Mesendoderm (in vitro differentiated cells): Measurements from ENCODE around the gene LETM1.
A peak's percentile ranks its signal among the peaks of the same experiment; 100 is the strongest.

Source experiments
- DNase-seq: peaks from one replicate; pipeline ENCODE4 v3.0.0; 2013
- H2AK5ac ChIP-seq: 2 replicates; pipeline ENCODE4 v1.6.1; 2013; ENCODE audit warnings: low read length, inconsistent platforms
- H2BK120ac ChIP-seq: 2 replicates; pipeline ENCODE4 v1.6.1; 2013; ENCODE audit warnings: low read depth, mild to moderate bottlenecking, low read length, moderate library complexity, mixed read lengths
- H2BK15ac ChIP-seq: replicated peaks from 2 replicates; pipeline ENCODE4 v1.6.1; 2013; ENCODE audit warnings: low read depth, mild to moderate bottlenecking, moderate library complexity
- H2BK5ac ChIP-seq: 2 replicates; pipeline ENCODE4 v1.6.1; 2013; ENCODE audit warnings: low read length, inconsistent platforms
- H3K18ac ChIP-seq: 2 replicates; pipeline ENCODE4 v1.6.1; 2013; ENCODE audit warnings: mild to moderate bottlenecking, low read length, mixed read lengths
- H3K23ac ChIP-seq: one replicate; pipeline ENCODE4 v1.6.1; 2013; ENCODE audit warnings: low read length
- H3K27ac ChIP-seq: 2 replicates; pipeline ENCODE4 v1.5.1; 2013; ENCODE audit warnings: low read depth, mild to moderate bottlenecking, inconsistent platforms, low read length, moderate library complexity
- H3K27me3 ChIP-seq: 2 replicates; pipeline ENCODE4 v1.6.1; 2013; ENCODE audit warnings: low read length, control low read depth, mild to moderate bottlenecking, inconsistent platforms; ENCODE audit not compliant: insufficient read depth, poor library complexity
- H3K36me3 ChIP-seq: 2 replicates; pipeline ENCODE4 v1.6.1; 2013; ENCODE audit warnings: low read length, inconsistent platforms; ENCODE audit not compliant: control insufficient read depth, insufficient read depth
- H3K4ac ChIP-seq: one replicate; pipeline ENCODE4 v1.6.1; 2013; ENCODE audit warnings: low read depth, mild to moderate bottlenecking, low read length, moderate library complexity
- H3K4me1 ChIP-seq: 2 replicates; pipeline ENCODE4 v1.6.1; 2013; ENCODE audit warnings: low read depth, low read length, inconsistent platforms; ENCODE audit not compliant: control insufficient read depth
- H3K4me2 ChIP-seq: 2 replicates; pipeline ENCODE4 v1.6.1; 2013; ENCODE audit warnings: low read length
- H3K4me3 ChIP-seq: 2 replicates; pipeline ENCODE4 v1.5.1; 2013; ENCODE audit warnings: mild to moderate bottlenecking, low read length
- H3K56ac ChIP-seq: one replicate; pipeline ENCODE4 v1.6.1; 2013; ENCODE audit warnings: low read length
- H3K79me1 ChIP-seq: 2 replicates; pipeline ENCODE4 v1.6.1; 2013; ENCODE audit warnings: low read length, inconsistent platforms
- H3K79me2 ChIP-seq: 2 replicates; pipeline ENCODE4 v1.6.1; 2013; ENCODE audit warnings: mild to moderate bottlenecking, low read length; ENCODE audit not compliant: control insufficient read depth, insufficient read depth
- H3K9ac ChIP-seq: 2 replicates; pipeline ENCODE4 v1.6.1; 2013; ENCODE audit warnings: low read length, inconsistent platforms
- H4K5ac ChIP-seq: one replicate; pipeline ENCODE4 v1.6.1; 2013; ENCODE audit warnings: low read length
- H4K8ac ChIP-seq: one replicate; pipeline ENCODE4 v1.6.1; 2013; ENCODE audit warnings: low read depth, mild to moderate bottlenecking, control low read depth, low read length, moderate library complexity
- WGBS: extraction: QIAGEN DNeasy Blood & Tissue Kit; methylation state at CpG from one replicate; pipeline ENCODE4 v1.1.7; 2013; ENCODE audit warnings: low lambda C conversion rate, missing lambda C conversion rate; ENCODE audit not compliant: insufficient coverage; ENCODE audit errors: extremely low coverage; 5-methylcytosine and 5-hydroxymethylcytosine counted together

LETM1 gene

GRCh38 chr4:1872870-1873269, 16.9 kb upstream of the LETM1 start:
- H2AK5ac ChIP-seq = no peak overlapping the region
- H3K4ac ChIP-seq = no peak overlapping the region
- WGBS = no CpG with 5 or more reads among the region's 3 CpGs
- no peak overlapping the region for H3K18ac ChIP-seq
- H2BK120ac ChIP-seq = no peak overlapping the region
- no peaks in the 10 kb centered on the region for H3K36me3 ChIP-seq
- H3K4me3 ChIP-seq = no peak overlapping the region
- no peak overlapping the region for H3K4me2 ChIP-seq
- DNase-seq = no peak
- no peak overlapping the region for H3K23ac ChIP-seq
- H3K79me2 ChIP-seq = peaks cover 52% of the 10 kb centered on the region
- no peak overlapping the region for H3K56ac ChIP-seq
- peaks cover 3% of the 10 kb centered on the region for H3K4me1 ChIP-seq
- no peak overlapping the region for H4K8ac ChIP-seq
- H3K27ac ChIP-seq = no peak overlapping the region
- peak overlapping the region; percentile 6 for H3K9ac ChIP-seq
- H2BK15ac ChIP-seq = no peak overlapping the region
- H2BK5ac ChIP-seq = no peak overlapping the region
- H3K27me3 ChIP-seq = no peaks in the 10 kb centered on the region
- no peak overlapping the region for H4K5ac ChIP-seq
- H3K79me1 ChIP-seq = peaks cover 20% of the 10 kb centered on the region

GRCh38 chr4:1871471-1872021, 15.6 kb upstream of the LETM1 start:
- Histone ChIP-seq H3K56ac (peak overlapping the region; percentile 91), H2AK5ac (no peak overlapping the region), H4K5ac (no peak overlapping the region), H2BK120ac (peak overlapping the region; percentile 99), H3K18ac (peak overlapping the region; percentile 100), H3K9ac (peak overlapping the region; percentile 86), H4K8ac (peak overlapping the region; percentile 99), H3K27me3 (peaks cover 6% of the 10 kb centered on the region), H3K4ac (peak overlapping the region; percentile 100), H3K36me3 (no peaks in the 10 kb centered on the region), H3K79me1 (peaks cover 13% of the 10 kb centered on the region), H3K4me3 (peak overlapping the region; percentile 84), H2BK15ac (no peak overlapping the region), H3K79me2 (peaks cover 39% of the 10 kb centered on the region), H3K23ac (no peak overlapping the region), H3K4me2 (no peak overlapping the region), H2BK5ac (no peak overlapping the region), H3K4me1 (peaks cover 3% of the 10 kb centered on the region), H3K27ac (peak overlapping the region; percentile 98)
- peak; percentile 47 for DNase-seq
- no CpG with 5 or more reads among the region's 79 CpGs for WGBS

GRCh38 chr4:1870578-1871443, 14.9 kb upstream of the LETM1 start, which contains the start of gene NSD2:
Gene NSD2, plus strand, starts transcription at chr4:1871393. Its CDS starts 29,262 bp downstream, at chr4:1900655.
- no CpG with 5 or more reads among the region's 155 CpGs for WGBS
- Histone ChIP-seq H3K4me2 (peak within 1 kb of the TSS; percentile 91), H3K23ac (peak within 1 kb of the TSS; percentile 89), H3K4ac (peak within 1 kb of the TSS; percentile 100), H4K5ac (no peak within 1 kb of the TSS), H3K36me3 (no peaks in the 10 kb centered on the region), H3K18ac (peak within 1 kb of the TSS; percentile 100), H2BK15ac (no peak within 1 kb of the TSS), H3K4me3 (peak within 1 kb of the TSS; percentile 84), H3K79me2 (peaks cover 34% of the 10 kb centered on the region), H3K79me1 (peaks cover 10% of the 10 kb centered on the region), H4K8ac (peak within 1 kb of the TSS; percentile 99), H3K27me3 (peaks cover 11% of the 10 kb centered on the region), H3K56ac (peak within 1 kb of the TSS; percentile 99), H3K9ac (peak within 1 kb of the TSS; percentile 96), H3K4me1 (peaks cover 3% of the 10 kb centered on the region), H2AK5ac (no peak within 1 kb of the TSS), H2BK5ac (peak within 1 kb of the TSS; percentile 17), H2BK120ac (peak within 1 kb of the TSS; percentile 99), H3K27ac (peak within 1 kb of the TSS; percentile 98)
- DNase-seq = peak; percentile 91

GRCh38 chr4:1870328-1870577, 14.3 kb upstream of the LETM1 start:
- no peak overlapping the region for H2BK15ac ChIP-seq
- peak overlapping the region; percentile 99 for H3K56ac ChIP-seq
- no peak overlapping the region for H3K4ac ChIP-seq
- peaks cover 3% of the 10 kb centered on the region for H3K4me1 ChIP-seq
- peak overlapping the region; percentile 93 for H3K27ac ChIP-seq
- no peak overlapping the region for H2BK5ac ChIP-seq
- H3K36me3 ChIP-seq = no peaks in the 10 kb centered on the region
- no CpG with 5 or more reads among the region's 22 CpGs for WGBS
- peak overlapping the region; percentile 41 for H3K4me3 ChIP-seq
- H3K79me1 ChIP-seq = peaks cover 10% of the 10 kb centered on the region
- peak overlapping the region; percentile 96 for H3K9ac ChIP-seq
- H4K5ac ChIP-seq = no peak overlapping the region
- H4K8ac ChIP-seq = no peak overlapping the region
- peaks cover 14% of the 10 kb centered on the region for H3K27me3 ChIP-seq
- H3K23ac ChIP-seq = no peak overlapping the region
- peaks cover 32% of the 10 kb centered on the region for H3K79me2 ChIP-seq
- peak; percentile 93 for DNase-seq
- no peak overlapping the region for H2BK120ac ChIP-seq
- peak overlapping the region; percentile 91 for H3K4me2 ChIP-seq
- H2AK5ac ChIP-seq = no peak overlapping the region
- H3K18ac ChIP-seq = peak overlapping the region; percentile 85

- H3K23ac ChIP-seq = no peak overlapping the region
- H3K36me3 ChIP-seq = no peaks in the 10 kb centered on the region
- no peak overlapping the region for H2AK5ac ChIP-seq
- H3K4me1 ChIP-seq = peaks cover 3% of the 10 kb centered on the region
- H3K18ac ChIP-seq = peak overlapping the region; percentile 85
- peak overlapping the region; percentile 91 for H3K4me2 ChIP-seq
- peak overlapping the region; percentile 99 for H3K56ac ChIP-seq
- no peak overlapping the region for H3K4ac ChIP-seq
- H3K79me2 ChIP-seq = peaks cover 27% of the 10 kb centered on the region
- no peak overlapping the region for H2BK5ac ChIP-seq
- peak overlapping the region; percentile 96 for H3K9ac ChIP-seq
- peak overlapping the region; percentile 93 for H3K27ac ChIP-seq
- no peak overlapping the region for H4K5ac ChIP-seq
- no CpG with 5 or more reads among the region's 19 CpGs for WGBS
- H2BK15ac ChIP-seq = no peak overlapping the region
- H3K27me3 ChIP-seq = peaks cover 14% of the 10 kb centered on the region
- DNase-seq = no peak
- H3K79me1 ChIP-seq = peaks cover 10% of the 10 kb centered on the region
- peak overlapping the region; percentile 41 for H3K4me3 ChIP-seq
- H4K8ac ChIP-seq = no peak overlapping the region
- H2BK120ac ChIP-seq = no peak overlapping the region
Measured at GRCh38 chr4:1869530-1870327, 13.8 kb upstream of the LETM1 start.
